ENCODE data around the gene CIROP. TPM values are rescaled to one million over a fixed set of nuclear protein-coding genes. Genes with fewer than 3 reads are reported as not detected.

CIROP gene
- total RNA-seq, result not detected in 2 replicates

GRCh38 chr14:23104591-23105347 is at the start of gene CIROP:
TSS of gene CIROP (minus strand) at chr14:23104989. CDS start at chr14:23104920, 69 bp downstream.

GRCh38 chr14:23118506-23119362 is 13.9 kb upstream of the CIROP start, which contains the start of gene CEBPE:
TSS of gene CEBPE (minus strand) at chr14:23119255. CDS start at chr14:23119091, 164 bp downstream.

GRCh38 chr14:23095196-23096108 is 9.3 kb downstream of the CIROP start, which contains the start of gene C14orf119:
TSS of gene C14orf119 (plus strand) at chr14:23095505. CDS start at chr14:23097659, 2,154 bp downstream.

GRCh38 chr14:23094666-23095195 is 10.1 kb downstream of the CIROP start, which contains the start of gene ACIN1:
TSS of gene ACIN1 (minus strand) at chr14:23095136. CDS start at chr14:23095112, 24 bp downstream.

GRCh38 chr14:23056956-23057756 is 47.6 kb downstream of the CIROP start, which contains the start of gene CDH24:
TSS of gene CDH24 (minus strand) at chr14:23057520. CDS start at chr14:23055733, 1,787 bp downstream.

Other genes with a start within 250 kb of the CIROP start
- 105 TPM in 2 replicates for gene LRP10, start 233.2 kb downstream of the CIROP start, total RNA-seq
- not detected in 2 replicates for gene REM2, start 221.8 kb downstream of the CIROP start, total RNA-seq
- 45.7 and 57.6 TPM in 2 replicates for gene RBM23, start 185.8 kb downstream of the CIROP start, total RNA-seq
- 49.0 and 58.5 TPM in 2 replicates for gene PRMT5, start 175.6 kb downstream of the CIROP start, total RNA-seq
- gene HAUS4, start 147.9 kb downstream of the CIROP start, total RNA-seq, result 28.7 and 51.8 TPM in 2 replicates
- 25.3 and 47.4 TPM in 2 replicates for gene AJUBA, start 122.4 kb downstream of the CIROP start, total RNA-seq
- 5.4 and 14.7 TPM in 2 replicates for gene C14orf93, start 94.8 kb downstream of the CIROP start, total RNA-seq
- 250 and 297 TPM in 2 replicates for gene PSMB5, start 70.1 kb downstream of the CIROP start, total RNA-seq
- gene PSMB11, start 62.8 kb downstream of the CIROP start, total RNA-seq, result not detected in 2 replicates
- gene CDH24, start 47.5 kb downstream of the CIROP start, total RNA-seq, result 2.2 and 3.5 TPM in 2 replicates
- 47.5 and 55.5 TPM in 2 replicates for gene ACIN1, start 9.9 kb downstream of the CIROP start, total RNA-seq
- gene C14orf119, start 9.5 kb downstream of the CIROP start, total RNA-seq, result 31.9 and 46.3 TPM in 2 replicates
- gene CEBPE, start 14.3 kb upstream of the CIROP start, total RNA-seq, result not detected in 2 replicates
- gene SLC7A8, start 78.7 kb upstream of the CIROP start, total RNA-seq, result 4.3 and 9.8 TPM in 2 replicates
- gene RNF212B, start 132.9 kb upstream of the CIROP start, total RNA-seq, result not detected in 2 replicates
- gene HOMEZ, start 181.1 kb upstream of the CIROP start, total RNA-seq, result 5.7 and 12.3 TPM in 2 replicates
- gene PPP1R3E, start 197.9 kb upstream of the CIROP start, total RNA-seq, result 3.5 and 6.6 TPM in 2 replicates
- gene BCL2L2, start 201.8 kb upstream of the CIROP start, total RNA-seq, result 10.5 and 16.2 TPM in 2 replicates
- gene PABPN1, start 216.5 kb upstream of the CIROP start, total RNA-seq, result 38.5 and 55.7 TPM in 2 replicates
- 23.2 and 24.8 TPM in 2 replicates for gene SLC22A17, start 247.9 kb upstream of the CIROP start, total RNA-seq

Measured in pericardium fibroblast (primary cell).